K562 (cell line): ENCODE data around the gene BCORL1. TPM values are rescaled to one million over a fixed set of nuclear protein-coding genes. Genes with fewer than 3 reads are reported as not detected.
A peak's percentile ranks its signal among the peaks of the same experiment; 100 is the strongest.

Experiments
- CHD4 ChIP-seq: fragments of 200-600 bp; sonication (generic); IDR thresholded peaks from 3 replicates; pipeline ENCODE4 v1.6.1; 2012; ENCODE audit warnings: low read depth, mild to moderate bottlenecking, mixed read lengths, low read length, inconsistent platforms; ENCODE audit not compliant: insufficient read depth, insufficient replicate concordance, poor library complexity, severe bottlenecking
- EHMT2 ChIP-seq: fragments of 450-650 bp; IDR thresholded peaks from 2 replicates; pipeline ENCODE4 v1.6.1; 2018; ENCODE audit warnings: antibody characterized with exemption
- ETV5 ChIP-seq: sonication (generic); formaldehyde crosslinking; IDR thresholded peaks from 2 replicates; pipeline ENCODE4 v1.4.0; 2020; ENCODE audit warnings: low read depth, mild to moderate bottlenecking, missing genetic modification reagents
- HDAC1 ChIP-seq, 2 experiments: fragments of 450-650 bp; IDR thresholded peaks; 2 replicates each; pipeline ENCODE4 v1.6.1; 2016 to 2017; ENCODE audit warnings: inconsistent platforms in 1 of 2, mild to moderate bottlenecking in 1 of 2, moderate library complexity in 1 of 2
- ILF3 ChIP-seq: fragments of 450-650 bp; IDR thresholded peaks from 2 replicates; pipeline ENCODE4 v1.6.1; 2018; ENCODE audit warnings: antibody characterized with exemption, mild to moderate bottlenecking, moderate library complexity, borderline replicate concordance
- NFIC ChIP-seq: fragments of 450-650 bp; IDR thresholded peaks from 2 replicates; pipeline ENCODE4 v1.6.1; 2017; ENCODE audit warnings: mild to moderate bottlenecking, inconsistent platforms
- OTX1 ChIP-seq: fragments of 450-650 bp; formaldehyde crosslinking; IDR thresholded peaks from 2 replicates; pipeline ENCODE4 v1.4.0; 2022; ENCODE audit warnings: mild to moderate bottlenecking
- PRPF4 ChIP-seq: fragments of 200-400 bp; formaldehyde crosslinking; IDR thresholded peaks from one replicate; pipeline ENCODE4 v1.6.1; 2017; ENCODE audit warnings: low read length, low read depth, mild to moderate bottlenecking; ENCODE audit not compliant: insufficient read depth, poor library complexity, severe bottlenecking
- SRSF1 ChIP-seq: fragments of 200-400 bp; formaldehyde crosslinking; IDR thresholded peaks from 2 replicates; pipeline ENCODE4 v1.6.1; 2017; ENCODE audit warnings: mild to moderate bottlenecking, low read depth, low read length, moderate library complexity
- TAF7 ChIP-seq: fragments of 450-650 bp; IDR thresholded peaks from 2 replicates; pipeline ENCODE4 v1.6.1; 2016; ENCODE audit warnings: missing genetic modification characterization, missing compliant biosample characterization
- TCFL5 ChIP-seq: fragments of 250-450 bp; sonication (Bioruptor Pico); conservative IDR thresholded peaks from 2 replicates; pipeline ENCODE4 v1.6.1; 2021; ENCODE audit warnings: mild to moderate bottlenecking, moderate library complexity, matching md5 sums
- TEAD2 ChIP-seq: fragments of 450-650 bp; IDR thresholded peaks from 2 replicates; pipeline ENCODE4 v1.6.1; 2016; ENCODE audit warnings: missing genetic modification characterization, control low read depth, missing compliant biosample characterization
- ZNF3 ChIP-seq: fragments of 250-450 bp; sonication (Bioruptor Pico); IDR thresholded peaks from 2 replicates; pipeline ENCODE4 v1.5.0; 2021; ENCODE audit warnings: mild to moderate bottlenecking, moderate library complexity
- ZNF444 ChIP-seq: fragments of 250-450 bp; sonication (Bioruptor Pico); IDR thresholded peaks from 2 replicates; pipeline ENCODE4 v1.4.0; 2020; ENCODE audit warnings: mild to moderate bottlenecking, moderate library complexity
- ZNF830 ChIP-seq: fragments of 250-450 bp; sonication (Bioruptor Pico); IDR thresholded peaks from 2 replicates; pipeline ENCODE4 v1.5.0; 2021; ENCODE audit warnings: mild to moderate bottlenecking
- polyA plus RNA-seq, 8 experiments: library from polyadenylated mRNA; depleted of rRNA in 4 of 8; stranded (reverse) in 5 of 8; unstranded in 3 of 8; fragments of >200 nt; fragmentation: Nextera tagmentation in 2 of 8; fragmentation: Illumina TruSeq in 1 of 8; extraction: Ambion mirVana in 2 of 8; extraction: Trizol in 1 of 8; gene quantifications; 2 replicates each; pipeline versions ENCODE4 v1.2.1 to v1.2.3, GENCODE V29; 2011 to 2014; ENCODE audit warnings: inconsistent platforms in 1 of 8, missing spikeins in 1 of 8
- total RNA-seq, 7 experiments: library from RNA; depleted of rRNA in 6 of 7; stranded (reverse); fragments of >200 nt in 6 of 7; fragmentation: Illumina TruSeq in 2 of 7; extraction: Trizol in 2 of 7; gene quantifications; 2 replicates each; pipeline versions ENCODE4 v1.2.1 to v1.2.3, GENCODE V29; 2011 to 2021; ENCODE audit warnings: low replicate concordance in 1 of 7
- TF ChIP-seq, protein P1 (sequence below): sonication (generic); formaldehyde crosslinking; IDR thresholded peaks from 2 replicates; pipeline ENCODE4 v1.8.0; 2022; ENCODE audit warnings: missing genetic modification reagents, mild to moderate bottlenecking, moderate library complexity, borderline replicate concordance
- TF ChIP-seq, protein P2 (sequence below): fragments of 250-450 bp; sonication (Bioruptor Pico); IDR thresholded peaks from 2 replicates; pipeline ENCODE4 v1.4.0; 2020; ENCODE audit warnings: mild to moderate bottlenecking, moderate library complexity
- TF ChIP-seq, protein P3 (sequence below): fragments of 450-650 bp; IDR thresholded peaks from 2 replicates; pipeline ENCODE4 v1.6.1; 2016
- TF ChIP-seq, protein P4 (sequence below): sonication (generic); formaldehyde crosslinking; IDR thresholded peaks from 2 replicates; pipeline ENCODE4 v1.8.0; 2022; ENCODE audit warnings: mild to moderate bottlenecking, low read depth, missing genetic modification reagents
- TF ChIP-seq, protein P5 (sequence below): sonication (generic); formaldehyde crosslinking; IDR thresholded peaks from 2 replicates; pipeline ENCODE4 v1.8.0; 2022; ENCODE audit warnings: mild to moderate bottlenecking, missing genetic modification reagents

BCORL1 gene
- total and polyA plus RNA-seq, 9 of the 15 experiments (the other 6 are each of a cell fraction or from before 2014, with no cell fraction given), result 0.48 to 29.6 (median 2.1) TPM

- TF ChIP-seq TAF7 (no peak), ETV5 (peak; percentile 65; the same call in 1 of the 2 replicates), NFIC (no peak), SRSF1 (no peak), EHMT2 (no peak), ILF3 (no peak), TCFL5 (CRISPR knock-in tag) (no peak), CHD4 (no peak), HDAC1 (IDR thresholded peaks at IDR 0.05) (no peak), OTX1 (CRISPR knock-in tag) (no peak), PRPF4 (no peak), ZNF3 (no peak), ZNF830 (CRISPR knock-in tag) (no peak), TEAD2 (tag) (no peak), ZNF444 (CRISPR knock-in tag) (no peak)
- TF ChIP-seq, protein P1, sequence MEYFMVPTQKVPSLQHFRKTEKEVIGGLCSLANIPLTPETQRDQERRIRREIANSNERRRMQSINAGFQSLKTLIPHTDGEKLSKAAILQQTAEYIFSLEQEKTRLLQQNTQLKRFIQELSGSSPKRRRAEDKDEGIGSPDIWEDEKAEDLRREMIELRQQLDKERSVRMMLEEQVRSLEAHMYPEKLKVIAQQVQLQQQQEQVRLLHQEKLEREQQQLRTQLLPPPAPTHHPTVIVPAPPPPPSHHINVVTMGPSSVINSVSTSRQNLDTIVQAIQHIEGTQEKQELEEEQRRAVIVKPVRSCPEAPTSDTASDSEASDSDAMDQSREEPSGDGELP, result peak; percentile 92
- TF ChIP-seq, protein P2, sequence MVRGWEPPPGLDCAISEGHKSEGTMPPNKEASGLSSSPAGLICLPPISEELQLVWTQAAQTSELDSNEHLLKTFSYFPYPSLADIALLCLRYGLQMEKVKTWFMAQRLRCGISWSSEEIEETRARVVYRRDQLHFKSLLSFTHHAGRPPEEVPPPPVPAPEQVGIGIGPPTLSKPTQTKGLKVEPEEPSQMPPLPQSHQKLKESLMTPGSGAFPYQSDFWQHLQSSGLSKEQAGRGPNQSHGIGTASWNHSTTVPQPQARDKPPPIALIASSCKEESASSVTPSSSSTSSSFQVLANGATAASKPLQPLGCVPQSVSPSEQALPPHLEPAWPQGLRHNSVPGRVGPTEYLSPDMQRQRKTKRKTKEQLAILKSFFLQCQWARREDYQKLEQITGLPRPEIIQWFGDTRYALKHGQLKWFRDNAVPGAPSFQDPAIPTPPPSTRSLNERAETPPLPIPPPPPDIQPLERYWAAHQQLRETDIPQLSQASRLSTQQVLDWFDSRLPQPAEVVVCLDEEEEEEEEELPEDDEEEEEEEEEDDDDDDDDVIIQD (CRISPR knock-in tag), result no peak
- TF ChIP-seq, protein P3, sequence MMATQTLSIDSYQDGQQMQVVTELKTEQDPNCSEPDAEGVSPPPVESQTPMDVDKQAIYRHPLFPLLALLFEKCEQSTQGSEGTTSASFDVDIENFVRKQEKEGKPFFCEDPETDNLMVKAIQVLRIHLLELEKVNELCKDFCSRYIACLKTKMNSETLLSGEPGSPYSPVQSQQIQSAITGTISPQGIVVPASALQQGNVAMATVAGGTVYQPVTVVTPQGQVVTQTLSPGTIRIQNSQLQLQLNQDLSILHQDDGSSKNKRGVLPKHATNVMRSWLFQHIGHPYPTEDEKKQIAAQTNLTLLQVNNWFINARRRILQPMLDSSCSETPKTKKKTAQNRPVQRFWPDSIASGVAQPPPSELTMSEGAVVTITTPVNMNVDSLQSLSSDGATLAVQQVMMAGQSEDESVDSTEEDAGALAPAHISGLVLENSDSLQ, result peak; percentile 22; the same call in 1 of the 2 replicates
- TF ChIP-seq, protein P4, sequence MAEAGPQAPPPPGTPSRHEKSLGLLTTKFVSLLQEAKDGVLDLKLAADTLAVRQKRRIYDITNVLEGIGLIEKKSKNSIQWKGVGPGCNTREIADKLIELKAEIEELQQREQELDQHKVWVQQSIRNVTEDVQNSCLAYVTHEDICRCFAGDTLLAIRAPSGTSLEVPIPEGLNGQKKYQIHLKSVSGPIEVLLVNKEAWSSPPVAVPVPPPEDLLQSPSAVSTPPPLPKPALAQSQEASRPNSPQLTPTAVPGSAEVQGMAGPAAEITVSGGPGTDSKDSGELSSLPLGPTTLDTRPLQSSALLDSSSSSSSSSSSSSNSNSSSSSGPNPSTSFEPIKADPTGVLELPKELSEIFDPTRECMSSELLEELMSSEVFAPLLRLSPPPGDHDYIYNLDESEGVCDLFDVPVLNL, result no peak
- TF ChIP-seq, protein P5, sequence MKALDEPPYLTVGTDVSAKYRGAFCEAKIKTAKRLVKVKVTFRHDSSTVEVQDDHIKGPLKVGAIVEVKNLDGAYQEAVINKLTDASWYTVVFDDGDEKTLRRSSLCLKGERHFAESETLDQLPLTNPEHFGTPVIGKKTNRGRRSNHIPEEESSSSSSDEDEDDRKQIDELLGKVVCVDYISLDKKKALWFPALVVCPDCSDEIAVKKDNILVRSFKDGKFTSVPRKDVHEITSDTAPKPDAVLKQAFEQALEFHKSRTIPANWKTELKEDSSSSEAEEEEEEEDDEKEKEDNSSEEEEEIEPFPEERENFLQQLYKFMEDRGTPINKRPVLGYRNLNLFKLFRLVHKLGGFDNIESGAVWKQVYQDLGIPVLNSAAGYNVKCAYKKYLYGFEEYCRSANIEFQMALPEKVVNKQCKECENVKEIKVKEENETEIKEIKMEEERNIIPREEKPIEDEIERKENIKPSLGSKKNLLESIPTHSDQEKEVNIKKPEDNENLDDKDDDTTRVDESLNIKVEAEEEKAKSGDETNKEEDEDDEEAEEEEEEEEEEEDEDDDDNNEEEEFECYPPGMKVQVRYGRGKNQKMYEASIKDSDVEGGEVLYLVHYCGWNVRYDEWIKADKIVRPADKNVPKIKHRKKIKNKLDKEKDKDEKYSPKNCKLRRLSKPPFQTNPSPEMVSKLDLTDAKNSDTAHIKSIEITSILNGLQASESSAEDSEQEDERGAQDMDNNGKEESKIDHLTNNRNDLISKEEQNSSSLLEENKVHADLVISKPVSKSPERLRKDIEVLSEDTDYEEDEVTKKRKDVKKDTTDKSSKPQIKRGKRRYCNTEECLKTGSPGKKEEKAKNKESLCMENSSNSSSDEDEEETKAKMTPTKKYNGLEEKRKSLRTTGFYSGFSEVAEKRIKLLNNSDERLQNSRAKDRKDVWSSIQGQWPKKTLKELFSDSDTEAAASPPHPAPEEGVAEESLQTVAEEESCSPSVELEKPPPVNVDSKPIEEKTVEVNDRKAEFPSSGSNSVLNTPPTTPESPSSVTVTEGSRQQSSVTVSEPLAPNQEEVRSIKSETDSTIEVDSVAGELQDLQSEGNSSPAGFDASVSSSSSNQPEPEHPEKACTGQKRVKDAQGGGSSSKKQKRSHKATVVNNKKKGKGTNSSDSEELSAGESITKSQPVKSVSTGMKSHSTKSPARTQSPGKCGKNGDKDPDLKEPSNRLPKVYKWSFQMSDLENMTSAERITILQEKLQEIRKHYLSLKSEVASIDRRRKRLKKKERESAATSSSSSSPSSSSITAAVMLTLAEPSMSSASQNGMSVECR (CRISPR knock-in tag), result 0 out of 2 replicates have a peak, but pooled peaks have one; percentile 37
These were observed 109.6 kb downstream of the BCORL1 start (continued) for GRCh38 chrX:130091980-130092522.
